Measurements from ENCODE around the gene CEACAM6.
"Not testable (repeated sequence)": the region's sequence is repeated elsewhere in the genome, so short reads cannot be mapped to it uniquely, and the experiment has no call there.

CEACAM6 gene

GRCh38 chr19:41748012-41748411, 7.3 kb upstream of the CEACAM6 start:
- DNase-seq (ENCODE audit: low read depth), result no peak

GRCh38 chr19:41750248-41751134, 4.8 kb upstream of the CEACAM6 start:
- DNase-seq (ENCODE audit: low read depth), result not testable (repeated sequence)

- DNase-seq (ENCODE audit: low read depth), result peak; percentile 65
Observed at GRCh38 chr19:41753159-41753558, 2.2 kb upstream of the CEACAM6 start.

- DNase-seq (ENCODE audit: low read depth), result peak; percentile 59
Observed at GRCh38 chr19:41753936-41754529, 1.3 kb upstream of the CEACAM6 start.

GRCh38 chr19:41758846-41759245, 3.5 kb downstream of the CEACAM6 start:
- DNase-seq (ENCODE audit: low read depth), result no peak

GRCh38 chr19:41767115-41767514, 11.8 kb downstream of the CEACAM6 start:
- no peak for DNase-seq (ENCODE audit: low read depth)

- DNase-seq (ENCODE audit: low read depth), result not testable (repeated sequence)
Observed at GRCh38 chr19:41768105-41768504, 12.8 kb downstream of the CEACAM6 start.

GRCh38 chr19:41769608-41770007, 14.3 kb downstream of the CEACAM6 start:
- DNase-seq (ENCODE audit: low read depth), result no peak

- DNase-seq (ENCODE audit: low read depth), result no peak
Observed at GRCh38 chr19:41771410-41771809, 16.1 kb downstream of the CEACAM6 start.

GRCh38 chr19:41774515-41774980, 19.2 kb downstream of the CEACAM6 start:
- peak; percentile 48 for DNase-seq (ENCODE audit: low read depth)

- DNase-seq (ENCODE audit: low read depth), result no peak
Observed at GRCh38 chr19:41776700-41777099, 21.4 kb downstream of the CEACAM6 start.

GRCh38 chr19:41783612-41784011, 28.3 kb downstream of the CEACAM6 start:
- no peak for DNase-seq (ENCODE audit: low read depth)

- no peak for DNase-seq (ENCODE audit: low read depth)
Observed at GRCh38 chr19:41784312-41784711, 29.0 kb downstream of the CEACAM6 start.

GRCh38 chr19:41784743-41785142, 29.4 kb downstream of the CEACAM6 start:
- no peak for DNase-seq (ENCODE audit: low read depth)

GRCh38 chr19:41785653-41786052, 30.3 kb downstream of the CEACAM6 start:
- peak; percentile 58 for DNase-seq (ENCODE audit: low read depth)

- no peak for DNase-seq (ENCODE audit: low read depth)
Observed at GRCh38 chr19:41787055-41787454, 31.7 kb downstream of the CEACAM6 start.

- DNase-seq (ENCODE audit: low read depth), result not testable (repeated sequence)
Observed at GRCh38 chr19:41788518-41788917, 33.2 kb downstream of the CEACAM6 start.

- not testable (repeated sequence) for DNase-seq (ENCODE audit: low read depth)
Observed at GRCh38 chr19:41789053-41789452, 33.7 kb downstream of the CEACAM6 start.

- peak; percentile 13 for DNase-seq (ENCODE audit: low read depth)
Observed at GRCh38 chr19:41792513-41793413, 37.4 kb downstream of the CEACAM6 start.

- no peak for DNase-seq (ENCODE audit: low read depth)
Observed at GRCh38 chr19:41793414-41793727, 38.0 kb downstream of the CEACAM6 start.

- peak; percentile 57 for DNase-seq (ENCODE audit: low read depth)
Observed at GRCh38 chr19:41795031-41795461, 39.7 kb downstream of the CEACAM6 start.

GRCh38 chr19:41796362-41796761, 41.0 kb downstream of the CEACAM6 start, which contains the start of gene CEACAM3:
CEACAM3 (plus strand) TSS chr19:41796587; CDS start chr19:41796678, 91 bp downstream.
- no peak for DNase-seq (ENCODE audit: low read depth)
